GM12878 (cell line): Measurements from ENCODE around the gene ATG9B. TPM values are rescaled to one million over a fixed set of nuclear protein-coding genes. Genes with fewer than 3 reads are reported as not detected.

Experiments used
- ATAC-seq: fragments of 200-7000 bp; cut with Tn5 transposase; 3 replicates; pipeline ENCODE4 v1.9.1; 2020; ENCODE audit warnings: mild to moderate bottlenecking, moderate library complexity
- BruUV-seq: library from RNA; stranded (reverse); fragments of 400-500 nt; replicated peaks from 2 replicates; lab custom pipeline; 2021; lab: Mats Ljungman, UMichigan
- CTCF ChIA-PET: fragments of 300-600 bp; sonication (Branson Sonifier 250); formaldehyde crosslinking; extraction: SDS; loops from one replicate; lab custom pipeline; 2021; ENCODE audit warnings: inconsistent platforms; lab: Yijun Ruan, JAX
- POLR2A ChIA-PET: fragments of 350-600 bp; formaldehyde crosslinking; extraction: SDS; loops from one replicate; lab custom pipeline; 2021; ENCODE audit warnings: inconsistent platforms; lab: Charles Lee
- RAD21 ChIA-PET: fragments of 300-600 bp; sonication (Branson Sonifier 250); formaldehyde crosslinking; loops from one replicate; lab custom pipeline; 2023; ENCODE audit warnings: antibody characterized with exemption; ENCODE audit not compliant: unreplicated experiment; lab: Charles Lee
- SMC1A ChIA-PET: fragments of 300-600 bp; sonication (Branson Sonifier 250); formaldehyde crosslinking; loops from one replicate; lab custom pipeline; 2023; ENCODE audit not compliant: unreplicated experiment, uncharacterized antibody; lab: Charles Lee
- DNase-seq: peaks from one replicate; pipeline ENCODE4 v3.0.0-alpha.2; 2011; ENCODE audit warnings: low read depth, low spot score
- FAIRE-seq: peaks from 3 replicates; lab custom pipeline; 2011; peaks lifted over from hg19 to GRCh38; lab: Jason Lieb, UNC
- H2AFZ ChIP-seq: 2 replicates; pipeline ENCODE4 v1.6.0; 2011; ENCODE audit warnings: low read depth, low read length, control low read depth; ENCODE audit not compliant: control insufficient read depth
- H3K27ac ChIP-seq: 2 replicates; pipeline ENCODE4 v1.5.1; 2011; ENCODE audit warnings: control low read depth; ENCODE audit not compliant: control insufficient read depth, insufficient read depth
- H3K27me3 ChIP-seq, 2 experiments: replicated peaks in 1 of 2; 2 replicates each; pipeline versions ENCODE4 v1.6.0 to v1.6.1; 2011; ENCODE audit warnings: low read length in 1 of 2; ENCODE audit not compliant: control insufficient read depth in 2 of 2, insufficient read depth in 2 of 2
- H3K36me3 ChIP-seq, 2 experiments: 2 replicates each; pipeline ENCODE4 v1.5.1; 2011; ENCODE audit warnings: low read length in 1 of 2; ENCODE audit not compliant: control insufficient read depth in 2 of 2, insufficient read depth in 2 of 2
- H3K4me1 ChIP-seq: 2 replicates; pipeline ENCODE4 v1.6.1; 2011; ENCODE audit warnings: mild to moderate bottlenecking, low read length, moderate library complexity, mixed read lengths; ENCODE audit not compliant: control insufficient read depth, insufficient read depth
- H3K4me2 ChIP-seq: 2 replicates; pipeline ENCODE4 v1.6.0; 2011; ENCODE audit warnings: control low read depth; ENCODE audit not compliant: control insufficient read depth, insufficient read depth
- H3K4me3 ChIP-seq: fragments of 200-600 bp; sonication (generic); 2 replicates; pipeline ENCODE4 v1.5.1; 2016
- H3K79me2 ChIP-seq: 2 replicates; pipeline ENCODE4 v1.6.0; 2011; ENCODE audit warnings: low read length; ENCODE audit not compliant: control insufficient read depth, insufficient read depth
- H3K9ac ChIP-seq: 2 replicates; pipeline ENCODE4 v1.8.0; 2011; ENCODE audit warnings: low read length, control low read depth, mixed read lengths; ENCODE audit not compliant: control insufficient read depth, insufficient read depth
- H3K9me3 ChIP-seq: replicated peaks from 3 replicates; pipeline ENCODE4 v1.5.1; 2011; ENCODE audit warnings: mild to moderate bottlenecking, low read length; ENCODE audit not compliant: control insufficient read depth, insufficient read depth
- H4K20me1 ChIP-seq: 2 replicates; pipeline ENCODE4 v1.6.0; 2011; ENCODE audit not compliant: control insufficient read depth, insufficient read depth
- CBX5 ChIP-seq: sonication (generic); IDR thresholded peaks from 2 replicates; pipeline ENCODE4 v1.6.1; 2016; ENCODE audit warnings: low read depth, moderate library complexity, mild to moderate bottlenecking, inconsistent platforms
- CHD1 ChIP-seq: IDR thresholded peaks from 2 replicates; pipeline ENCODE4 v1.6.1; 2012; ENCODE audit warnings: low read depth, low read length, improper control_type of control experiment
- CREB1 ChIP-seq: IDR thresholded peaks from 2 replicates; pipeline ENCODE4 v1.6.1; 2012; ENCODE audit warnings: low read depth, mild to moderate bottlenecking, inconsistent platforms
- NFYB ChIP-seq: IDR thresholded peaks from 2 replicates; pipeline ENCODE4 v1.6.1; 2011; ENCODE audit warnings: low read depth, mild to moderate bottlenecking, low read length, improper control_type of control experiment, moderate library complexity; ENCODE audit not compliant: insufficient read depth
- NRF1 ChIP-seq: conservative IDR thresholded peaks from 2 replicates; pipeline ENCODE4 v1.6.1; 2011; ENCODE audit warnings: mild to moderate bottlenecking, low read depth, low read length, improper control_type of control experiment
- ZZZ3 ChIP-seq: IDR thresholded peaks from 2 replicates; pipeline ENCODE4 v1.6.1; 2011; ENCODE audit warnings: low read depth; ENCODE audit not compliant: control insufficient read depth, insufficient read length
- WGBS: methylation state at CpG from one replicate; pipeline ENCODE4 v1.1.6; 2016; ENCODE audit warnings: low lambda C conversion rate; ENCODE audit not compliant: insufficient replicate concordance, insufficient coverage; ENCODE audit errors: missing lambda C conversion rate; 5-methylcytosine and 5-hydroxymethylcytosine counted together
- in situ Hi-C: fragments of 300-500 bp; cut with MboI; formaldehyde crosslinking; loops from 9 replicates; pipeline ENCODE4 v1.14.3; 2018; ENCODE audit warnings: mixed read lengths
- intact Hi-C: fragments of 100-400 bp; cut with micrococcal nuclease; formaldehyde crosslinking; loops from one replicate; pipeline ENCODE4 v1.14.2; 2022; ENCODE audit not compliant: unreplicated experiment
- polyA plus RNA-seq, 11 experiments: library from polyadenylated mRNA; depleted of rRNA in 4 of 11; unstranded in 6 of 11; stranded (reverse) in 5 of 11; fragments of >200 nt; fragmentation: Nextera tagmentation in 4 of 11; fragmentation: Illumina TruSeq in 1 of 11; extraction: Ambion mirVana in 4 of 11; extraction: Trizol in 1 of 11; gene quantifications; 1 replicate in 1 of 11; 2 replicates in 10 of 11; pipeline versions ENCODE4 v1.2.1 to v1.2.3, GENCODE V29; 2011 to 2016; ENCODE audit warnings: inconsistent platforms in 2 of 11, missing spikeins in 2 of 11, low read depth in 1 of 11
- total RNA-seq, 4 experiments: library from RNA; depleted of rRNA in 3 of 4; stranded (reverse); fragments of >200 nt in 3 of 4; fragmentation: Illumina TruSeq in 1 of 4; extraction: Trizol in 1 of 4; gene quantifications; 2 replicates each; pipeline versions ENCODE4 v1.2.1 to v1.2.3, GENCODE V29; 2013 to 2021
- TF ChIP-seq, protein P1 (sequence below): fragments of 450-650 bp; IDR thresholded peaks from 2 replicates; pipeline ENCODE4 v1.6.1; 2016; ENCODE audit warnings: mild to moderate bottlenecking

Gene ATG9B
- total and polyA plus RNA-seq, 10 of the 15 experiments (the other 5 are each of a cell fraction or from before 2014, with no cell fraction given) = 0.01 to 0.83 (median 0.12) TPM; not detected in 2

DNA sequence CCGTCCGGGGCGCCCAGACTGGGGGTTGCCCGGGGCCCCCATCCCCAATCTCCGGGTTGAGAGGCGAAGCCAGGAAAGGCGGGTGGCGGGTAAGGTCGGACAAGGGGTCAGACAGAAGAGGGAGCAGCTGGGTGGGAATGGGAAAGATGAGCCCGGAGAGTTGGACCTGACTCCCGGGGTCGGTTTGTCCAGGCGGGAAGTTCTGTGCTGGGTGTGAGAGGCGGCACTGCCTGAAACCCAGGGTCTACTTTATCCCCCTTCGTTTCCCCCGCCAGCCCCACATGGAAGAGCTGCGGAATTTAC is 35.8 kb upstream of the ATG9B start:
- Histone ChIP-seq H3K36me3 (peaks cover 0 to 3% of the 10 kb centered on the region in 2 experiments; a peak in 3 of 4 replicates), H3K27me3 (no peaks in the 10 kb centered on the region), H3K79me2 (peaks cover 21% of the 10 kb centered on the region), H3K4me3 (peak overlapping the region; percentile 99)
- no peak for TF ChIP-seq ZZZ3
- no peak for TF ChIP-seq NFYB
- no peak for TF ChIP-seq CBX5
- 0 out of 2 replicates have a peak, but pooled peaks have one; percentile 3 for TF ChIP-seq CREB1
- TF ChIP-seq CHD1 = no peak
- TF ChIP-seq, protein P1, sequence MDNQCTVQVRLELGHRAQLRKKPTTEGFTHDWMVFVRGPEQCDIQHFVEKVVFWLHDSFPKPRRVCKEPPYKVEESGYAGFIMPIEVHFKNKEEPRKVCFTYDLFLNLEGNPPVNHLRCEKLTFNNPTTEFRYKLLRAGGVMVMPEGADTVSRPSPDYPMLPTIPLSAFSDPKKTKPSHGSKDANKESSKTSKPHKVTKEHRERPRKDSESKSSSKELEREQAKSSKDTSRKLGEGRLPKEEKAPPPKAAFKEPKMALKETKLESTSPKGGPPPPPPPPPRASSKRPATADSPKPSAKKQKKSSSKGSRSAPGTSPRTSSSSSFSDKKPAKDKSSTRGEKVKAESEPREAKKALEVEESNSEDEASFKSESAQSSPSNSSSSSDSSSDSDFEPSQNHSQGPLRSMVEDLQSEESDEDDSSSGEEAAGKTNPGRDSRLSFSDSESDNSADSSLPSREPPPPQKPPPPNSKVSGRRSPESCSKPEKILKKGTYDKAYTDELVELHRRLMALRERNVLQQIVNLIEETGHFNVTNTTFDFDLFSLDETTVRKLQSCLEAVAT = peak; percentile 37
- TF ChIP-seq NRF1 = no peak
- TF ChIP-seq, all 136 proteins: peak for 2
- H3K9me3 ChIP-seq = no peaks in the 10 kb centered on the region
- ATAC-seq (no peak), FAIRE-seq (no peak), DNase-seq (no peak)
- peak overlapping the region; percentile 96 for H3K4me2 ChIP-seq
- peaks cover 24% of the 10 kb centered on the region for H3K4me1 ChIP-seq
- SMC1A ChIA-PET = interaction anchor here (0.7 kb wide), 1 partner anchor 25 kb away, joined by 3 read pairs; no protein-coding TSS in a partner anchor
- intact Hi-C loops (no loop called here), in situ Hi-C loops (no loop called here)
- POLR2A ChIA-PET = interaction anchor here (0.7 kb wide), 1 partner anchor 25 kb away, joined by 3 read pairs; no protein-coding TSS in a partner anchor
- H3K27ac ChIP-seq = peak overlapping the region; percentile 52
- under 1% methylated on average over 16 of the region's 17 CpGs for WGBS
- peak overlapping the region; percentile 86 for H3K9ac ChIP-seq
- CTCF ChIA-PET = interaction anchor here (0.8 to 1.8 kb wide), 8 partner anchors 26 to 273 kb away, joined by 3 to 8 read pairs (median 4); no protein-coding TSS in a partner anchor
- no peaks in the 10 kb centered on the region for H4K20me1 ChIP-seq
- BruUV-seq = no TSS peak
- H2AFZ ChIP-seq = no peak overlapping the region; the same call in 1 of the 2 replicates
- RAD21 ChIA-PET = interaction anchor here (0.6 to 1.4 kb wide), 3 partner anchors 30 to 51 kb away, joined by 3 to 4 read pairs (median 3); no protein-coding TSS in a partner anchor
